A549 (cell line): ENCODE measurements around the gene DEDD2. TPM values are rescaled to one million over a fixed set of nuclear protein-coding genes. Genes with fewer than 3 reads are reported as not detected.

ENCODE experiments used
- ATAC-seq, 2 experiments: fragments of 200-7000 bp in 1 of 2; fragments of >200 bp in 1 of 2; cut with Nextera tagmentation in 1 of 2; cut with Tn5 transposase in 1 of 2; 3 replicates each; pipeline versions ENCODE4 v1.8.0 to v1.9.1; 2018 to 2020; ENCODE audit warnings: mild to moderate bottlenecking in 1 of 2, moderate library complexity in 1 of 2
- CTCF ChIA-PET: fragments of 300-600 bp; sonication (Branson Sonifier 250); formaldehyde crosslinking; extraction: SDS; loops from one replicate; lab custom pipeline; 2021; ENCODE audit warnings: antibody characterized with exemption, inconsistent platforms; lab: Yijun Ruan, JAX
- POLR2A ChIA-PET: fragments of 350-600 bp; formaldehyde crosslinking; extraction: SDS; loops from one replicate; lab custom pipeline; 2021; ENCODE audit warnings: antibody characterized with exemption, inconsistent platforms; lab: Yijun Ruan, JAX
- DNase-seq, 2 experiments: peaks; one replicate each; pipeline versions ENCODE4 v3.0.0 to v3.0.0-alpha.2; 2011 to 2016; ENCODE audit warnings: low read depth in 1 of 2, low spot score in 1 of 2
- FAIRE-seq: peaks from 2 replicates; lab custom pipeline; 2011; peaks lifted over from hg19 to GRCh38; lab: Jason Lieb, UNC
- H3K27ac ChIP-seq, 2 experiments: fragments of >200 bp; sonication (Bioruptor Twin); formaldehyde crosslinking; 3 replicates each; pipeline ENCODE4 v1.5.1; 2016 to 2017
- H3K4me1 ChIP-seq: fragments of >200 bp; sonication (Bioruptor Twin); formaldehyde crosslinking; 3 replicates; pipeline ENCODE4 v1.6.1; 2016
- H3K4me2 ChIP-seq: fragments of >200 bp; sonication (Bioruptor Twin); formaldehyde crosslinking; 3 replicates; pipeline ENCODE4 v1.6.1; 2016
- H3K4me3 ChIP-seq: fragments of >200 bp; sonication (Bioruptor Twin); formaldehyde crosslinking; 3 replicates; pipeline ENCODE4 v1.5.1; 2016
- H3K9me3 ChIP-seq: fragments of >200 bp; sonication (Bioruptor Twin); formaldehyde crosslinking; 3 replicates; pipeline ENCODE4 v1.6.1; 2016
- CBX8 ChIP-seq: fragments of 200-600 bp; sonication (generic); IDR thresholded peaks from 2 replicates; pipeline ENCODE4 v1.6.1; 2016
- CEBPB ChIP-seq, 2 experiments: fragments of >200 bp in 1 of 2; sonication (Bioruptor Twin) in 1 of 2; formaldehyde crosslinking in 1 of 2; IDR thresholded peaks; 2 replicates each; pipeline ENCODE4 v1.6.1; 2012 to 2016
- CHD4 ChIP-seq: fragments of 200-600 bp; sonication (generic); IDR thresholded peaks from 2 replicates; pipeline ENCODE4 v1.6.1; 2016; ENCODE audit warnings: antibody characterized with exemption, mild to moderate bottlenecking, borderline replicate concordance
- EHMT2 ChIP-seq: fragments of 200-600 bp; sonication (generic); IDR thresholded peaks from 2 replicates; pipeline ENCODE4 v1.6.1; 2016; ENCODE audit warnings: antibody characterized with exemption, low read depth, mild to moderate bottlenecking, moderate library complexity
- EP300 ChIP-seq, 2 experiments: fragments of >200 bp; sonication (Bioruptor Twin); formaldehyde crosslinking; IDR thresholded peaks; 2 replicates in 1 of 2; 3 replicates in 1 of 2; pipeline ENCODE4 v1.6.1; 2016 to 2017
- FOSB ChIP-seq: fragments of 250-450 bp; sonication (Bioruptor Pico); IDR thresholded peaks from 2 replicates; pipeline ENCODE4 v1.5.0; 2020; ENCODE audit warnings: mild to moderate bottlenecking, moderate library complexity
- FOSL2 ChIP-seq, 2 experiments: fragments of 450-650 bp in 1 of 2; fragments of >200 bp in 1 of 2; sonication (Bioruptor Twin) in 1 of 2; formaldehyde crosslinking; IDR thresholded peaks; 2 replicates each; pipeline versions ENCODE4 v1.5.0 to v1.6.1; 2016 to 2020; ENCODE audit warnings: mild to moderate bottlenecking in 1 of 2, moderate library complexity in 1 of 2
- GATA3 ChIP-seq: IDR thresholded peaks from 2 replicates; pipeline ENCODE4 v1.6.1; 2012; ENCODE audit warnings: borderline replicate concordance
- HDAC2 ChIP-seq: fragments of 200-600 bp; sonication (generic); IDR thresholded peaks from 2 replicates; pipeline ENCODE4 v1.6.1; 2016
- HEYL ChIP-seq: fragments of 250-450 bp; sonication (Bioruptor Pico); IDR thresholded peaks from 2 replicates; pipeline ENCODE4 v1.8.0; 2021; ENCODE audit warnings: mild to moderate bottlenecking, moderate library complexity
- JUN ChIP-seq, 2 experiments: fragments of >200 bp; sonication (Bioruptor Twin); formaldehyde crosslinking; IDR thresholded peaks; 2 replicates in 1 of 2; 3 replicates in 1 of 2; pipeline ENCODE4 v1.6.1; 2016 to 2017
- JUNB ChIP-seq: fragments of >200 bp; sonication (Bioruptor Twin); formaldehyde crosslinking; IDR thresholded peaks from 2 replicates; pipeline ENCODE4 v1.6.1; 2016
- KDM5A ChIP-seq: fragments of 200-600 bp; sonication (generic); IDR thresholded peaks from 2 replicates; pipeline ENCODE4 v1.6.1; 2016; ENCODE audit warnings: antibody characterized with exemption, mild to moderate bottlenecking
- NPAS2 ChIP-seq: fragments of 250-450 bp; sonication (Bioruptor Pico); IDR thresholded peaks from 2 replicates; pipeline ENCODE4 v1.8.0; 2022; ENCODE audit warnings: mild to moderate bottlenecking, moderate library complexity, borderline replicate concordance
- NR3C1 ChIP-seq: fragments of >200 bp; sonication (Bioruptor Twin); formaldehyde crosslinking; IDR thresholded peaks from 3 replicates; pipeline ENCODE4 v1.6.1; 2017
- RAD21 ChIP-seq, 2 experiments: fragments of >200 bp in 1 of 2; sonication (Bioruptor Twin) in 1 of 2; formaldehyde crosslinking in 1 of 2; IDR thresholded peaks in 1 of 2; conservative IDR thresholded peaks in 1 of 2; 2 replicates in 1 of 2; 3 replicates in 1 of 2; pipeline ENCODE4 v1.6.1; 2012 to 2018; ENCODE audit warnings: inconsistent platforms in 1 of 2
- RFX5 ChIP-seq: fragments of 450-650 bp; IDR thresholded peaks from 2 replicates; pipeline ENCODE4 v1.7.1; 2014; ENCODE audit warnings: antibody characterized with exemption, mild to moderate bottlenecking, moderate library complexity
- RNF2 ChIP-seq: fragments of 200-600 bp; sonication (generic); IDR thresholded peaks from 2 replicates; pipeline ENCODE4 v1.6.1; 2016; ENCODE audit warnings: low read depth, mild to moderate bottlenecking, antibody characterized with exemption, moderate library complexity, borderline replicate concordance
- SMC3 ChIP-seq: fragments of >200 bp; sonication (Bioruptor Twin); formaldehyde crosslinking; IDR thresholded peaks from 3 replicates; pipeline ENCODE4 v1.6.1; 2018; ENCODE audit warnings: inconsistent platforms
- TFCP2L1 ChIP-seq: fragments of 250-450 bp; sonication (Bioruptor Pico); IDR thresholded peaks from 2 replicates; pipeline ENCODE4 v1.5.0; 2021; ENCODE audit warnings: mild to moderate bottlenecking
- ZSCAN20 ChIP-seq: fragments of 250-450 bp; sonication (Bioruptor Pico); IDR thresholded peaks from 2 replicates; pipeline ENCODE4 v1.8.0; 2022; ENCODE audit warnings: mild to moderate bottlenecking, moderate library complexity
- WGBS: methylation state at CpG from one replicate; pipeline ENCODE4 v1.1.6; 2017; ENCODE audit errors: missing lambda C conversion rate; 5-methylcytosine and 5-hydroxymethylcytosine counted together
- polyA plus RNA-seq, 4 experiments: library from polyadenylated mRNA; depleted of rRNA in 3 of 4; stranded (reverse); fragments of >200 nt; fragmentation: RNase III in 1 of 4; extraction: RNeasy Plus Mini Kit Qiagen cat#74134 plus additional on column Dnase treatment in 1 of 4; gene quantifications; 2 replicates in 3 of 4; 3 replicates in 1 of 4; pipeline ENCODE4 v1.2.3, GENCODE V29; 2011 to 2017
- TF ChIP-seq, protein P1 (sequence below): fragments of 450-650 bp; IDR thresholded peaks from 2 replicates; pipeline ENCODE4 v1.6.1; 2014; ENCODE audit warnings: antibody characterized with exemption
- TF ChIP-seq, protein P2 (sequence below): IDR thresholded peaks from 2 replicates; pipeline ENCODE4 v1.6.1; 2012
- TF ChIP-seq, protein P3 (sequence below): IDR thresholded peaks from 2 replicates; pipeline ENCODE4 v1.6.1; 2012; ENCODE audit warnings: low read depth, borderline replicate concordance

Gene DEDD2
- polyA plus RNA-seq, 2 of the 4 experiments (the other 2 are of a cell fraction), result 30.8 to 54.1 TPM

DNA sequence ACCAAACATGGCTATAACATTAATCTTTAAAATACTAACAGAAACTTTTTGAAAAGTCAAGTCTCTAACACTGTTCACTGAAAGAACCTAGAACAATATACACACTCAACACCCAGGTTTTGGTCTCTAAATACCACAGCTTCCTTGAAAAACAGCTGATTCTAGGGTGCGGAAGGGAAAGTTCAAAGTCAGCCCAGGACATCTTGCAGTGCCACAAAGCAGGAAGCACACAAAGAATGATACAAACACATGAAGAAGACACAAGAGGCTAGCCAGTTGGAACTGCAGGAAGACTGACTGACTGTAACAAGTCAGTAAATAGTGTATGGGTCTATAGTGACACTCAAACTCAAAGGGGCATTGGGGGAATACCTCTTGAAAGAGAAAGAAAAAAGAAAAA lies 4.6 kb downstream of the DEDD2 start:
- POLR2A ChIA-PET, result no interaction called here
- TF ChIP-seq EP300 (IDR thresholded peaks at IDR 0.05) (no peak), NPAS2 (CRISPR knock-in tag) (no peak), SMC3 (no peak), HDAC2 (no peak), JUN (IDR thresholded peaks at IDR 0.05) (no peak), CEBPB (IDR thresholded peaks at IDR 0.05) (no peak), TFCP2L1 (no peak), ZSCAN20 (CRISPR knock-in tag) (no peak), EHMT2 (no peak), NR3C1 (no peak), FOSB (CRISPR knock-in tag) (no peak), GATA3 (no peak)
- TF ChIP-seq, protein P1, sequence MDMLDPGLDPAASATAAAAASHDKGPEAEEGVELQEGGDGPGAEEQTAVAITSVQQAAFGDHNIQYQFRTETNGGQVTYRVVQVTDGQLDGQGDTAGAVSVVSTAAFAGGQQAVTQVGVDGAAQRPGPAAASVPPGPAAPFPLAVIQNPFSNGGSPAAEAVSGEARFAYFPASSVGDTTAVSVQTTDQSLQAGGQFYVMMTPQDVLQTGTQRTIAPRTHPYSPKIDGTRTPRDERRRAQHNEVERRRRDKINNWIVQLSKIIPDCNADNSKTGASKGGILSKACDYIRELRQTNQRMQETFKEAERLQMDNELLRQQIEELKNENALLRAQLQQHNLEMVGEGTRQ, result no peak
- TF ChIP-seq, protein P2, sequence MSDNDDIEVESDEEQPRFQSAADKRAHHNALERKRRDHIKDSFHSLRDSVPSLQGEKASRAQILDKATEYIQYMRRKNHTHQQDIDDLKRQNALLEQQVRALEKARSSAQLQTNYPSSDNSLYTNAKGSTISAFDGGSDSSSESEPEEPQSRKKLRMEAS, result no peak
- H3K4me3 ChIP-seq, result no peak overlapping the region
- peaks cover 22% of the 10 kb centered on the region for H3K4me1 ChIP-seq
- ATAC-seq (no peak), FAIRE-seq (no peak), DNase-seq (no peak)
- H3K27ac ChIP-seq, result no peak overlapping the region
- H3K4me2 ChIP-seq, result no peak overlapping the region
- CTCF ChIA-PET, result interaction anchor here (0.9 to 1.4 kb wide), 3 partner anchors 28 to 104 kb away, joined by 3 read pairs; no protein-coding TSS in a partner anchor
- H3K9me3 ChIP-seq, result no peaks in the 10 kb centered on the region
- WGBS, result 95% methylated on average over 1 of the region's 1 CpG

DNA sequence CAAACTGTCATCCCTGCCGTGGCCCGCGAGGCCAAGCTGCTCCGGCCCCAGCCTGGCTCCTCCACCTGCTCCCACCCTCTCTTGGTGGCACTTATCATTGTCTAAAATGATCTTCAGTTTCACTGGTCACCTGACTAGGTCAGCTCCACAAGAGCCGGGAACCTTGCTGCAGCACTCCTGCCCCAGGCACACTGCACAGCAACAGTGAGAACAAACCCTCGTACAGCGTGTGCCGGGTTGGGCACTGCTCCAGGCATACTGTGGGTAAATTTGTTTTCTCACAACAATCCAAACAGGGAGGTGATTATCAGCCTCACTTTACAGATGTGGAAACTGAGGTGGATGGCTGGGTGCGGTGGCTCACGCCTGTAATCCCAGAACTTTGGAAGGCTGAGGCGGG lies 8.9 kb downstream of the DEDD2 start:
- ChIA-PET POLR2A (interaction anchor here (1.0 kb wide), 1 partner anchor 9 kb away, joined by 3 read pairs; the partner anchor contains the start of gene DEDD2), CTCF (interaction anchor here (0.7 to 13.0 kb wide), 6 partner anchors 12 to 100 kb away, joined by 3 to 136 read pairs (median 4); partner anchors contain the start of genes POU2F2 and ZNF526)
- Histone ChIP-seq H3K9me3 (no peaks in the 10 kb centered on the region), H3K27ac (peak overlapping the region in 1 of 2 experiments; percentile 68; a peak in 2 of 6 replicates), H3K4me1 (peaks cover 23% of the 10 kb centered on the region), H3K4me2 (no peak overlapping the region; the same call in 2 of the 3 replicates), H3K4me3 (no peak overlapping the region)
- ATAC-seq (no peak), FAIRE-seq (no peak), DNase-seq (no peak)
- no peak for TF ChIP-seq HEYL (CRISPR knock-in tag)
- TF ChIP-seq, protein P3, sequence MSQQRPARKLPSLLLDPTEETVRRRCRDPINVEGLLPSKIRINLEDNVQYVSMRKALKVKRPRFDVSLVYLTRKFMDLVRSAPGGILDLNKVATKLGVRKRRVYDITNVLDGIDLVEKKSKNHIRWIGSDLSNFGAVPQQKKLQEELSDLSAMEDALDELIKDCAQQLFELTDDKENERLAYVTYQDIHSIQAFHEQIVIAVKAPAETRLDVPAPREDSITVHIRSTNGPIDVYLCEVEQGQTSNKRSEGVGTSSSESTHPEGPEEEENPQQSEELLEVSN, result no peak
- TF ChIP-seq RNF2, result no peak
- TF ChIP-seq CEBPB (IDR thresholded peaks at IDR 0.05), result no peak
- TF ChIP-seq CBX8, result no peak
- no peak for TF ChIP-seq CHD4
- TF ChIP-seq RFX5, result no peak
- no peak for TF ChIP-seq JUN (IDR thresholded peaks at IDR 0.05)
- TF ChIP-seq EHMT2, result no peak
- WGBS, result 92% methylated on average over 11 of the region's 11 CpGs

DNA sequence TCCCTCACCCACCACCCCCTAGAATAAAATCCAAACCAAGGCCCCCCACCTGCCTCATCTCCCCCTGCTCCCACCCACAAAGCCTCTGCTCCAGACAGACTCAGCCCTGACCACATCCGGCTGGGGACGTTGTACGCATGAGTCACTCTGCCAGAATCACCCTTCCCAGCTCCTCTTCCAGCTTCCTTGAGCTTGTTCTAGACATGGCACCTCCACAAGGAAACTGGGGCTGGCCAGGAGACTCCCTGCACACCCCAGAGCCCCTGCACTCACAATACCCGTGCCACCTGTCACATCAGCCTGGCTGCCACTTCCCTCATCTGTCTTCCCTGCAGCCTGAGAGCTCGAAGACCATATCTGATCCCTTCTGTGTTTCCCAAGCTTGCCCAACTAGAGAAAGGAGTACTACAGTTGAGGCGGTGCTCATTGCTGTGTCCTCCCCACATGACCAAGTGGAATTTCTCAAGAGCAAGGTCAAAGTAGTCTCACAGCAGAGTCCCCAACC lies 9.7 kb downstream of the DEDD2 start:
- Histone ChIP-seq H3K4me1 (peaks cover 23% of the 10 kb centered on the region), H3K9me3 (no peaks in the 10 kb centered on the region), H3K27ac (peak overlapping the region; percentile 23 to 68; a peak in 5 of 6 replicates), H3K4me3 (no peak overlapping the region), H3K4me2 (peak overlapping the region; percentile 33)
- ATAC-seq (peak; percentile 73 to 82), FAIRE-seq (no peak), DNase-seq (peak; percentile 70 to 86)
- 54% methylated on average over 6 of the region's 6 CpGs for WGBS
- ChIA-PET CTCF (interaction anchor here (1.1 to 13.0 kb wide), 11 partner anchors 9 to 99 kb away, joined by 3 to 136 read pairs (median 4); partner anchors contain the start of gene POU2F2), POLR2A (interaction anchor here (1.0 kb wide), 1 partner anchor 10 kb away, joined by 3 read pairs; the partner anchor contains the start of gene DEDD2)
- TF ChIP-seq KDM5A (no peak), FOSL2 (IDR thresholded peaks at IDR 0.05) (no peak), FOSL2 (CRISPR knock-in tag; IDR thresholded peaks at IDR 0.05) (peak; percentile 49; the same call in 1 of the 2 replicates), RAD21 (conservative IDR thresholded peaks at IDR 0.05 in 1 of 2, IDR thresholded peaks at IDR 0.05 in 1 of 2) (no peak), JUNB (no peak)
